A673 (cell line): Measurements from ENCODE around the gene MARCHF7.

Experiments
- EZH2 ChIP-seq: fragments of 200-600 bp; sonication (generic); IDR thresholded peaks from 2 replicates; pipeline ENCODE4 v1.6.1; 2017; ENCODE audit warnings: borderline replicate concordance, low read depth, mild to moderate bottlenecking, mixed read lengths, antibody characterized with exemption, low read length; ENCODE audit not compliant: poor library complexity, severe bottlenecking
- TF ChIP-seq, protein P1 (sequence below): fragments of 300-800, 200-600 bp; sonication (generic); conservative IDR thresholded peaks from 2 replicates; pipeline ENCODE4 v1.5.1; 2017; ENCODE audit warnings: low read depth, mild to moderate bottlenecking, antibody characterized with exemption, low read length, moderate library complexity, mixed read lengths

DNA sequence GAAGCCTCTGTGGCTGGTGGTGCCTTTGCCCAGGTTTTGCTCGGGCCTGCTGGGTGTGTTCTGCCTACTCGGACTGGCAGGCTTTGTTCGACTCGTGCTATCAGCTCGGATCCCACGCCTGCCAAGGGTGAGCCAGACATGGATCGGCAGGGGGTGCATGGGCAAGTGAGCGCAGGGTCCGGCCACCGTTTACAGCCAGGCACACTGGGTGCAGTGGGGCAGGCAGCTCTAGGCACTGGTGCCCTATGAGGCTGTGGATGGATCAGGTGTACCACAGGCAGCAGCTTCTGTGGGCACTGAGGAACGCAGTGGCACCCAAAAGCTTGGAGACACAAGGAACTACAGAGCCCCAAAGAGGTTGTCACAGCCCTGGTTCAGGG is 25.6 kb downstream of the MARCHF7 start:
- TF ChIP-seq, protein P1, sequence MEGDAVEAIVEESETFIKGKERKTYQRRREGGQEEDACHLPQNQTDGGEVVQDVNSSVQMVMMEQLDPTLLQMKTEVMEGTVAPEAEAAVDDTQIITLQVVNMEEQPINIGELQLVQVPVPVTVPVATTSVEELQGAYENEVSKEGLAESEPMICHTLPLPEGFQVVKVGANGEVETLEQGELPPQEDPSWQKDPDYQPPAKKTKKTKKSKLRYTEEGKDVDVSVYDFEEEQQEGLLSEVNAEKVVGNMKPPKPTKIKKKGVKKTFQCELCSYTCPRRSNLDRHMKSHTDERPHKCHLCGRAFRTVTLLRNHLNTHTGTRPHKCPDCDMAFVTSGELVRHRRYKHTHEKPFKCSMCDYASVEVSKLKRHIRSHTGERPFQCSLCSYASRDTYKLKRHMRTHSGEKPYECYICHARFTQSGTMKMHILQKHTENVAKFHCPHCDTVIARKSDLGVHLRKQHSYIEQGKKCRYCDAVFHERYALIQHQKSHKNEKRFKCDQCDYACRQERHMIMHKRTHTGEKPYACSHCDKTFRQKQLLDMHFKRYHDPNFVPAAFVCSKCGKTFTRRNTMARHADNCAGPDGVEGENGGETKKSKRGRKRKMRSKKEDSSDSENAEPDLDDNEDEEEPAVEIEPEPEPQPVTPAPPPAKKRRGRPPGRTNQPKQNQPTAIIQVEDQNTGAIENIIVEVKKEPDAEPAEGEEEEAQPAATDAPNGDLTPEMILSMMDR = no peak
- TF ChIP-seq EZH2 = no peak
